GM06990 (cell line): ENCODE data around the gene HHIP.

Experiments used
- DNase-seq: peaks from one replicate; pipeline ENCODE4 v3.0.0-alpha.2; 2011; ENCODE audit not compliant: insufficient read length; ENCODE audit errors: extremely low read depth
- H3K27me3 ChIP-seq: replicated peaks from 2 replicates; pipeline ENCODE4 v1.6.0; 2011; ENCODE audit warnings: low read length; ENCODE audit not compliant: control insufficient read depth, insufficient read depth
- H3K36me3 ChIP-seq: 2 replicates; pipeline ENCODE4 v1.5.1; 2011; ENCODE audit warnings: low read length; ENCODE audit not compliant: control insufficient read depth, insufficient read depth
- H3K4me3 ChIP-seq: replicated peaks from 2 replicates; pipeline ENCODE4 v1.5.1; 2011; ENCODE audit warnings: low read depth, mild to moderate bottlenecking, control low read depth, low read length
- CTCF ChIP-seq: IDR thresholded peaks from 2 replicates; pipeline ENCODE4 v1.5.1; 2011; ENCODE audit warnings: low read length, control low read depth, mild to moderate bottlenecking, inconsistent platforms; ENCODE audit not compliant: insufficient read depth, poor library complexity, severe bottlenecking

HHIP gene

GRCh38 chr4:144645631-144646522 lies at the start of gene HHIP:
TSS of gene HHIP (plus strand) at chr4:144646156. CDS start at chr4:144646676, 520 bp downstream.
- peak; percentile 30 for DNase-seq
- H3K36me3 ChIP-seq = no peaks in the 10 kb centered on the region
- H3K4me3 ChIP-seq = peak within 1 kb of the TSS; percentile 36
- peaks cover 2% of the 10 kb centered on the region; the same call in 1 of the 2 replicates for H3K27me3 ChIP-seq
- no peak for TF ChIP-seq CTCF

- Histone ChIP-seq H3K4me3 (no peak overlapping the region), H3K36me3 (no peaks in the 10 kb centered on the region), H3K27me3 (no peaks in the 10 kb centered on the region)
- DNase-seq = no peak
- peak; percentile 5 for TF ChIP-seq CTCF
Measured at GRCh38 chr4:144597171-144597570, 48.8 kb upstream of the HHIP start.

GRCh38 chr4:144599621-144600020 lies 46.3 kb upstream of the HHIP start:
- H3K4me3 ChIP-seq = no peak overlapping the region
- no peak for DNase-seq
- no peak for TF ChIP-seq CTCF
- no peaks in the 10 kb centered on the region for H3K36me3 ChIP-seq
- H3K27me3 ChIP-seq = no peaks in the 10 kb centered on the region

- no peaks in the 10 kb centered on the region for H3K27me3 ChIP-seq
- H3K36me3 ChIP-seq = no peaks in the 10 kb centered on the region
- no peak overlapping the region for H3K4me3 ChIP-seq
- no peak for DNase-seq
- peak; percentile 57 for TF ChIP-seq CTCF
Measured at GRCh38 chr4:144611850-144612249, 34.1 kb upstream of the HHIP start.

- no peak overlapping the region for H3K4me3 ChIP-seq
- no peak for DNase-seq
- TF ChIP-seq CTCF = no peak
- H3K36me3 ChIP-seq = no peaks in the 10 kb centered on the region
- no peaks in the 10 kb centered on the region for H3K27me3 ChIP-seq
Measured at GRCh38 chr4:144614850-144615585, 30.9 kb upstream of the HHIP start.
